CD4-positive, alpha-beta T cell (primary cell): Measurements from ENCODE around the gene MECP2. TPM values are rescaled to one million over a fixed set of nuclear protein-coding genes. Genes with fewer than 3 reads are reported as not detected.

Experiments
- ATAC-seq: fragments of 200-7000 bp; cut with Tn5 transposase; one replicate; pipeline ENCODE4 v1.10.0; 2022; ENCODE audit warnings: mild to moderate bottlenecking; ENCODE audit not compliant: poor library complexity
- CTCF ChIA-PET: fragments of 350-600 bp; sonication (Branson Sonifier 250); formaldehyde crosslinking; loops from one replicate; lab custom pipeline; 2021; ENCODE audit warnings: antibody characterized with exemption, inconsistent platforms; lab: Charles Lee
- POLR2A ChIA-PET: fragments of 350-600 bp; sonication (Branson Sonifier 250); formaldehyde crosslinking; loops from one replicate; lab custom pipeline; 2021; ENCODE audit warnings: antibody characterized with exemption, inconsistent platforms; lab: Charles Lee
- DNase-seq, 14 experiments: peaks; one replicate each; pipeline ENCODE4 v3.0.0-alpha.2; 2013 to 2020; ENCODE audit warnings: mixed read lengths in 2 of 14
- H3K27ac ChIP-seq, 2 donors: one replicate each; pipeline versions ENCODE4 v1.5.1 to v1.7.0; 2013; ENCODE audit warnings: low read length in 2 of 2, low read depth in 1 of 2, mild to moderate bottlenecking in 1 of 2
- H3K27me3 ChIP-seq, 2 experiments: 1 replicate in 1 of 2; 2 replicates in 1 of 2; pipeline versions ENCODE4 v1.6.1 to v1.7.0; 2013; ENCODE audit warnings: low read length in 2 of 2, control low read depth in 1 of 2, mild to moderate bottlenecking in 1 of 2, moderate library complexity in 1 of 2; ENCODE audit not compliant: insufficient read depth in 2 of 2, control insufficient read depth in 1 of 2
- H3K36me3 ChIP-seq: one replicate; pipeline ENCODE4 v1.6.1; 2013; ENCODE audit warnings: low read length, control low read depth; ENCODE audit not compliant: insufficient read depth
- H3K4me1 ChIP-seq: one replicate; pipeline ENCODE4 v1.6.1; 2013; ENCODE audit warnings: low read length, control low read depth; ENCODE audit not compliant: insufficient read depth
- H3K4me3 ChIP-seq: one replicate; pipeline ENCODE4 v1.5.1; 2013; ENCODE audit warnings: mild to moderate bottlenecking, low read length, moderate library complexity
- H3K9me3 ChIP-seq, 2 experiments: 1 replicate in 1 of 2; 2 replicates in 1 of 2; pipeline versions ENCODE4 v1.6.1 to v1.7.0; 2013; ENCODE audit warnings: low read length in 2 of 2, mild to moderate bottlenecking in 2 of 2, control low read depth in 1 of 2, moderate library complexity in 1 of 2; ENCODE audit not compliant: control insufficient read depth in 1 of 2, insufficient read depth in 1 of 2
- H3K27ac Mint-ChIP-seq: one replicate; pipeline ENCODE4 v1.8.0; 2020; ENCODE audit warnings: mixed read lengths
- H3K27me3 Mint-ChIP-seq: one replicate; pipeline ENCODE4 v1.8.0; 2021; ENCODE audit warnings: mixed read lengths
- H3K36me3 Mint-ChIP-seq: one replicate; pipeline ENCODE4 v1.8.0; 2021; ENCODE audit warnings: low read depth, mixed read lengths
- H3K4me1 Mint-ChIP-seq: one replicate; pipeline ENCODE4 v1.8.0; 2021; ENCODE audit warnings: low read depth, mixed read lengths
- H3K4me3 Mint-ChIP-seq: one replicate; pipeline ENCODE4 v1.8.0; 2020; ENCODE audit warnings: mild to moderate bottlenecking, mixed read lengths
- H3K9me3 Mint-ChIP-seq: one replicate; pipeline ENCODE4 v1.8.0; 2020; ENCODE audit warnings: mixed read lengths
- intact Hi-C, 2 experiments: fragments of 100-400 bp; cut with DNase I in 1 of 2; cut with micrococcal nuclease in 1 of 2; formaldehyde crosslinking; loops; one replicate each; pipeline versions ENCODE4 v1.15.1 to v1.9.0; 2023 to 2025; cut with DNase I, micrococcal nuclease
- total RNA-seq, 174 experiments: library from RNA in 2 of 174; stranded (reverse) in 2 of 174; gene quantifications; one replicate each; pipeline ENCODE4 v1.2.3 and lab custom pipeline; 2021 to 2026
- TF ChIP-seq, protein P1 (sequence below): fragments of 200-600 bp; IDR thresholded peaks from one replicate; pipeline ENCODE4 v1.8.0; 2022; ENCODE audit warnings: antibody characterized with exemption, mild to moderate bottlenecking

Gene MECP2
- total RNA-seq, 2 experiments from 2014 or later: 120 to 133 TPM

- H3K27me3 Mint-ChIP-seq: no peaks in the 10 kb centered on the region
- ChIA-PET CTCF (interaction anchor here (1.2 kb wide), 1 partner anchor 10 kb away, joined by 5 read pairs; no protein-coding TSS in a partner anchor), POLR2A (no interaction called here)
- ATAC-seq: no peak
- intact Hi-C loops: no loop called here
- H3K4me3 Mint-ChIP-seq: no peak overlapping the region
- peaks cover 34% of the 10 kb centered on the region for H3K4me1 Mint-ChIP-seq
- Histone ChIP-seq H3K27ac (peak overlapping the region in 1 of 2 donors; percentile 22), H3K36me3 (peaks cover 5% of the 10 kb centered on the region), H3K4me1 (peaks cover 24% of the 10 kb centered on the region), H3K4me3 (no peak overlapping the region), H3K9me3 (no peaks in the 10 kb centered on the region), H3K27me3 (no peaks in the 10 kb centered on the region)
- peak overlapping the region; percentile 78 for H3K27ac Mint-ChIP-seq
- peaks cover 46% of the 10 kb centered on the region for H3K36me3 Mint-ChIP-seq
- H3K9me3 Mint-ChIP-seq: no peaks in the 10 kb centered on the region
- no peak for DNase-seq
- TF ChIP-seq, protein P1, sequence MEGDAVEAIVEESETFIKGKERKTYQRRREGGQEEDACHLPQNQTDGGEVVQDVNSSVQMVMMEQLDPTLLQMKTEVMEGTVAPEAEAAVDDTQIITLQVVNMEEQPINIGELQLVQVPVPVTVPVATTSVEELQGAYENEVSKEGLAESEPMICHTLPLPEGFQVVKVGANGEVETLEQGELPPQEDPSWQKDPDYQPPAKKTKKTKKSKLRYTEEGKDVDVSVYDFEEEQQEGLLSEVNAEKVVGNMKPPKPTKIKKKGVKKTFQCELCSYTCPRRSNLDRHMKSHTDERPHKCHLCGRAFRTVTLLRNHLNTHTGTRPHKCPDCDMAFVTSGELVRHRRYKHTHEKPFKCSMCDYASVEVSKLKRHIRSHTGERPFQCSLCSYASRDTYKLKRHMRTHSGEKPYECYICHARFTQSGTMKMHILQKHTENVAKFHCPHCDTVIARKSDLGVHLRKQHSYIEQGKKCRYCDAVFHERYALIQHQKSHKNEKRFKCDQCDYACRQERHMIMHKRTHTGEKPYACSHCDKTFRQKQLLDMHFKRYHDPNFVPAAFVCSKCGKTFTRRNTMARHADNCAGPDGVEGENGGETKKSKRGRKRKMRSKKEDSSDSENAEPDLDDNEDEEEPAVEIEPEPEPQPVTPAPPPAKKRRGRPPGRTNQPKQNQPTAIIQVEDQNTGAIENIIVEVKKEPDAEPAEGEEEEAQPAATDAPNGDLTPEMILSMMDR: no peak
Measured at GRCh38 chrX:154082396-154083125, 15.0 kb downstream of the MECP2 start.

- POLR2A ChIA-PET: no interaction called here
- Mint-ChIP-seq H3K27ac (peak overlapping the region; percentile 33), H3K9me3 (no peaks in the 10 kb centered on the region), H3K36me3 (peaks cover 53% of the 10 kb centered on the region), H3K27me3 (no peaks in the 10 kb centered on the region), H3K4me1 (peaks cover 55% of the 10 kb centered on the region), H3K4me3 (no peak overlapping the region)
- Histone ChIP-seq H3K9me3 (no peaks in the 10 kb centered on the region), H3K36me3 (peaks cover 12% of the 10 kb centered on the region), H3K4me3 (no peak overlapping the region), H3K4me1 (peaks cover 17% of the 10 kb centered on the region), H3K27ac (no peak overlapping the region), H3K27me3 (no peaks in the 10 kb centered on the region)
- CTCF ChIA-PET: no interaction called here
- ATAC-seq (no peak), DNase-seq (no peak)
- intact Hi-C loops: no loop called here
- TF ChIP-seq, protein P1: no peak
Measured at GRCh38 chrX:154077101-154077500, 20.4 kb downstream of the MECP2 start.

DNA sequence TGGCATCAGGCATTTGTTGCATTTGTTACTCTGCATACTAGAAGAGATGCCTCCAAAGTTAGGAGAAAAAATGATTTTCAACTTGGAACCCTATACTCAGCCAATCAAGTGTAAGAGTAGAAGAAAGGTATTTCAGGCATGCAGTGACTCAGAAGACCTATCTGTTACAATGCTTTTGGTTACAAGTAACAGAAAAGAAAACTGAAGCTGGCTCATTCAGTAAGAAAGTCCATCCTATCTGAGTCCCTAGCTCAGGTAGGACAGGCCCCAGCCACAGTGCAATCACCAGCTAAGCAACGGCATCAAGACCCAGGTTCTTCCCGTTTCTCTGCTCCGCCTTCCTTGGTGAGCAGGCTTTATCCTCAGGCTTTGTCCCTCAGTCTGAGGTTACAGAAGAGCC lies 23.3 kb downstream of the MECP2 start:
- H3K36me3 Mint-ChIP-seq: peaks cover 53% of the 10 kb centered on the region
- no peaks in the 10 kb centered on the region for H3K9me3 ChIP-seq
- no peaks in the 10 kb centered on the region for H3K27me3 Mint-ChIP-seq
- no peak for ATAC-seq
- TF ChIP-seq, protein P1: no peak
- H3K4me3 ChIP-seq: no peak overlapping the region
- H3K4me1 ChIP-seq: peaks cover 28% of the 10 kb centered on the region
- H3K4me3 Mint-ChIP-seq: no peak overlapping the region
- H3K36me3 ChIP-seq: peaks cover 16% of the 10 kb centered on the region
- no peaks in the 10 kb centered on the region for H3K27me3 ChIP-seq
- H3K4me1 Mint-ChIP-seq: peaks cover 65% of the 10 kb centered on the region
- peak overlapping the region; percentile 21 for H3K27ac Mint-ChIP-seq
- POLR2A ChIA-PET: no interaction called here
- intact Hi-C loops: no loop called here
- no peaks in the 10 kb centered on the region for H3K9me3 Mint-ChIP-seq
- CTCF ChIA-PET: no interaction called here
- DNase-seq: no peak
- no peak overlapping the region for H3K27ac ChIP-seq
